ENCODE results near the gene LRP6.
"Not testable (repeated sequence)": the region's sequence is repeated elsewhere in the genome, so short reads cannot be mapped to it uniquely, and the experiment has no call there.

Gene LRP6

DNA sequence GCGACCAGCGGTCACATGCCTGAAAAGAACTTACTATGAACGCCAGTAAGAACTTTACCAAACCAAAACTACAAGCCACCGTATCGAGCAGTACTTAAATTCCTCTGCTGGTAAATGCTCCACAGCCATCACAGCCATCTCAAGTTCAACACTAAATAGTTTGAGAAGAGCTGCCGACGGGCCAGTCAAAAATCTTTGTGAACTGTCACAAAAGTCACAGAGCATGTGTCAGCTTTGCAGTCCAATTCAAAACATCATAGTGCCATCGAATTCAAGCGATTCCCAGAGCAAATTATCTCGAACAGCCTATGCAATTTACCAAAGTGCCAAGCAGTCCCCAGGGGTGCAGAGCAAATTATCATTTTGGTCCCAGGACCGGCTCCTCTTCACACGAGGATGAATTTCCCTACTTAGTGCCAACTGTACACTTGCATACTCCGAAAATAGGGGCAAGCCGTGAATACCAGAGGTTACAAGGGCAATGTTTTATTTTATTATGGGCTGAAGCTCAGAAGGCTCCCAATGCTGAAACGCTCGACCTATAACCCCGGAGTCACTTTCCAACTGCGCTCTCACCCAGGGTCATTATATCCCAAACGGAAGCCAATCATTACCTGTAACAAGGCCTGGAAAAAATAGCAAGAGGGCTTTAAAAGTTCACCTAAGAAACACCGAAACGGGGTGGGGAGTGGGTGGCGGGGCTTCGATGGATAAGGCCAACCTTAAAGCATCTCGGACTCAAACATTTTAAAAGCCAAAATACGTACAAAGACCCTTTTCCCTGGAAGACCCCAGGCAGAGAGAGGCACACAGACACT lies 1.1 kb downstream of the LRP6 start:
- DNase-seq (ENCODE audit: low read depth), result no peak

DNA sequence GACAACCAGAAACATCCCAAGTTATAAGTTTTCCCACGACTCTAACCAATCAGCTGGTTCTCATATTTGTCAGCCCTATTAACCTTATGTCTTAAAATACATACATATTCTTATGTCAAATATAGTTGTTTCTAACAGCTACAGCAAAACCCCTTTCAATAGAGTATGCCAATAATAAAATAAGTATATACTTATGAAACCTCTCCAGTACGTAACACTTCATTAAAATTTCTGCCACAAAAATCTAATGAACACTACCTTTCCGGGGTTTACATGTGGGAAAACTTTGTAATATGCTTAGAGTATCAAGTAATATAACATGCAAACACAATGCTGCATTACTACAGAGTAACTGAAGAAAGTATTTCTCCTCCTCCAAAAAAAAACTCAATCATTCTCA lies 1.8 kb downstream of the LRP6 start:
- DNase-seq (ENCODE audit: low read depth), result no peak

DNA sequence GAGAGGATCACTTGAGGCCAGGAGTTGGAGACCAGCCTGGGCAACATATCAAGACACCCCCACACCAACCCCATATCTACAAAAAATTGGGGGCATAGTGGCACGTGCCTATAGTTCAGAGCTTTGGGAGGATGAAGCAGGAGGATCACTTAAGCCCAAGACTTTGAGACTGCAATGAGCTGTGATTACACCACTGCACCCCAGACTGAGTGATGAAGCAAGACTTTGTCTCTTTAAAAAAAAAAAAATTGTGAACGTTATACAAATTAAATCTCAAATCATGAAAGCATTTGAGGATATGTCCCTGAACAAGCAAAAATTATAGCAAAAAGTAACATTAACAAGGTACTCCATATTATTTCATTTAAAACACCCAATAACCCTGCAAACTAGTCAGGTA lies 2.9 kb downstream of the LRP6 start:
- DNase-seq (ENCODE audit: low read depth), result no peak

DNA sequence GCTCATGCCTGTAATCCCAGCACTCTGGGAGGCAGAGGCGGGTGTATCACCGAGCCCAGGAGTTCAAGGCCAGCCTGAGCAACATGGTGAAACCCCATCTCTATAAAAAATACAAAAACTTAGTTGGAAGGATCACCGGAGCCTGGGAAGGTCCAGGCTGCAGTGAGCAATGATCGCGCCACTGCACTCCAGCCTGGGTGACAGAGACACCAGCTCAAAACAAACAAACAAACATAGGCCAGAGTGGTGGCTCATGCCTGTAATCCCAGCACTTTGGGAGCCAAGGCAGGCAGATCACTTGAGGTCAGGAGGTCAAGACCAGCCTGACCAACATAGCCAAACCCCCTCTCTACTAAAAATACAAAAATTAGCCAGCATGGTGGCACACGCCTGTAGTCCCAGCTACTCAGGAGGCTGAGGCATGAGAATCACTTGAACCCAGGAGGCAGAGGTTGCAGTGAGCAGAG lies 10.5 kb downstream of the LRP6 start:
- not testable (repeated sequence) for DNase-seq (ENCODE audit: low read depth)

DNA sequence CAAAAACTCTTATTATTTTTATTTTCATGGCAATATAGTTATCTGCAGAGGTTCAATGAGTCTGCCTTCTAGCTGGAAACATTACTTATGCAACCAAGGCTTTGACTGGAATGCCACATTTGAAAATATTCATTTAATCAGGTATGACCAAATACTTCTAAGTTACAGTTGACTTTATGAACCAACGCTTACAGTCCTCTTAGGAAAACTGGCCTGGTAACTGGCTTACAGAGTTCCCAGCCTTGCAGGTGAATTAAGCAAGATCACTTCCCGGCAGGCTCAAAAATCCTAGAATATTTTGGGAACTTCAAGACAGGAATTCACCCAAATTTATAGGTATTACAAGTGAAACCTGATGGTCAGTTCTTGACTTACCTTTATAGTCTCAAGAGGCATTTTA lies 12.3 kb downstream of the LRP6 start:
- no peak for DNase-seq (ENCODE audit: low read depth)

- DNase-seq (ENCODE audit: low read depth), result no peak
These were observed 17.4 kb downstream of the LRP6 start for GRCh38 chr12:12249216-12250050.

GRCh38 chr12:12247584-12247983 lies 19.3 kb downstream of the LRP6 start:
- no peak for DNase-seq (ENCODE audit: low read depth)

GRCh38 chr12:12244341-12244740 lies 22.5 kb downstream of the LRP6 start:
- no peak for DNase-seq (ENCODE audit: low read depth)

DNA sequence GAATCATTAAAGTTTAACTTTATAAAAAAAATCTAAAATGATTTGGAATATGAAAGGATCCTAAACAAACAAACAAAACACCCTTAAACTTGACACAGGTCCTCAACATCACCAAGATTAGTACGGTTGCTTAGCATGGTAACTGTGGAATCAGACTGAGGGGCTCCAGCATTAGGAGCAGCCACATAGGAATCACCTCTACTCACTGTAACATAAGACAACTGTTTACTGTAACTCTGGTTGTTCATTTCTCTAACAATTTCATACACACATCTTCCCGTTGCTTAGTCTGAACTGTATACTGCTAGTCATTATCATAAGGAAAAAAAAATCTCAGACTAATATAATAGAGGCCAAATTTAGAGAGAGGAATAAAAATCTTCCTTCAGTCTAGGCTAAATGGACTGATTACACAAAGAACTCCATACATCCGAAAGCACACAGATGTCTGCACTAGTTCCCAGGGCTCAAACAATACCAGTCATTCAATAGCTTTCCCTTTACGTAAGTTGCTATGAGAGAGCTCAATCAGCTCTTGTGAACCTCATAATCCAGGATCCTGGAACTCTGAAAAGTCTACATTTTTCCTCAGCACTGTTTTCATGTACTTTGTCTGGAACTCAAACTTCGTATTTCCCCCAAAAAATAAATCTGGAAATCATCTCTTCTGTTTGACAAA lies 26.0 kb downstream of the LRP6 start:
- DNase-seq (ENCODE audit: low read depth), result no peak

DNA sequence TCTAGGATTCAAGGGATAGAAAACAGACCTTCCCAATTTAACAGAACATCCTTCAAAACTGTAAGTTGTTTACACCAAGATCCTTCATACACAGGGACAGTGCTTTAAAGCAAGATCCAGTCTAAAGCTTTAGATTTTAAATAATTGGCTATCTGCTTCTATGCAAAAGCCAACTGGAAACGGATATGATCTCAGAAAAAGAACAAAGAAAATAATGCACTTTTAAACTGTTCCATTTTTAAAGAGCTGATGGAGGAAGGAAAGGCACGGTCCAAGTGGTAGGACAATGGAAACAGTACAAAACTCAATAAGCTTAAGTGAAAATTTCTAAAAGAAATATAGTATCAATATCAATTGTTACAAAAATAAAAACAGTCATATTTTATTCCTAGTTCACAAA lies 27.7 kb downstream of the LRP6 start:
- no peak for DNase-seq (ENCODE audit: low read depth)

- DNase-seq (ENCODE audit: low read depth), result no peak
These were observed 28.2 kb downstream of the LRP6 start for GRCh38 chr12:12238605-12239004.

DNA sequence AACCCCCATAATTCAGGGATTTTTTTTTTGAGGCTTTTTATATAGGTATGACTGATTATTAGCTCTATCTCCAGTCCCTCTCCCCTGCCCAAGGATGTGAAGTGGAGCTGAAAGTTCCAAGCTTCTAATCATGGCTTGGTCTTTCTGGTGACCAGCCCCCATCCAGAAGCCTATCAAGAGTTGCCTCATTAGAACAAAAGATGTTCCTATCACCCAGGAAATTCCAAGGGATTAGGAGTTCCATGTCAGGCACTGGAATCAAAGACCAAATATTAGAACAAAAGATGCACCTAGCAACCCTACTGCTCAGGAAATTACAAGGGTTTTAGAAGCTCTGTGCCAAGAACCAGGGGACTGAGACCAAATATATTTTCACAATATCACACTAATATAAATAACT lies 29.9 kb downstream of the LRP6 start:
- no peak for DNase-seq (ENCODE audit: low read depth)

DNA sequence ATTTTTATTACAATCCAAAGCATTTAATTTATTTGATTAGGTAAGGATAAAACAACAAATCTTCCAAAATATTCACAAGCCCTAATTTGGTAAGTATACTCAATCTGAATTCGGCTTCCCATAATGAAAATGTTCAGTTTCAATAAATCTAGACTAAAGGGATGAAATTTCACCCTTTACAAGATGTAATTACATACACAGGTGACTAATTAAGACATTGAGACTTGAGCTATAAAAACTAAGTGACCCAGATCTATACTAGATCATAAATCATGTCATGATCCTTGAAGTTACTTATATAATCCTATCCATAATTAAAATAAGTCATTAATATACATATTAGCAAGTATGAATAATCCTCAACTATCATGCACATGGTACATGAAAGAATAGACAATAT lies 36.6 kb downstream of the LRP6 start:
- DNase-seq (ENCODE audit: low read depth), result no peak

DNA sequence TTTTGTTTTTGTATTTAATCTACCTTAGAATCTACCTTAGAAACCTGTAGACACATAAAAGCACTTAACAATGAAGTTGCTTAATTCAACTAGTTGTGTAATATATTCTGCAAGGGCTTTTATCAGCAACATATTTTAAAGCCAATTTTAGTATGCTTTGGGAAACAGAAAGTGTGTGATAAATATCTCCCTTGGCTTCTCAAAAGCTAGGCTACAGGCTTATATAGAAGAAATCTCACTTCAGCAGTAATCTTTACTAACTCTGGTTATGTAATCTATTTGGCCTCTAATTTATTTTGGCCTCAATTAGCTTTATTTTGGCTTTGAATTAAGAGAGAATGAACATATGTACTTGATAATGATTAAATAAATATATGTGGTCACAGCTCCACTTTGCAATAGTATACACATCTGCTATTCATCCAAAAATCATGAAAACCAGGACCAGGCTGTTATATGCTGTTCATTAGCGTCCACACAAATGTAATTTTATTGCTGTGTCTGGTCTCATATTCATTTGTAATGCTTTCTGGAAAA lies 37.2 kb downstream of the LRP6 start:
- DNase-seq (ENCODE audit: low read depth), result no peak

DNA sequence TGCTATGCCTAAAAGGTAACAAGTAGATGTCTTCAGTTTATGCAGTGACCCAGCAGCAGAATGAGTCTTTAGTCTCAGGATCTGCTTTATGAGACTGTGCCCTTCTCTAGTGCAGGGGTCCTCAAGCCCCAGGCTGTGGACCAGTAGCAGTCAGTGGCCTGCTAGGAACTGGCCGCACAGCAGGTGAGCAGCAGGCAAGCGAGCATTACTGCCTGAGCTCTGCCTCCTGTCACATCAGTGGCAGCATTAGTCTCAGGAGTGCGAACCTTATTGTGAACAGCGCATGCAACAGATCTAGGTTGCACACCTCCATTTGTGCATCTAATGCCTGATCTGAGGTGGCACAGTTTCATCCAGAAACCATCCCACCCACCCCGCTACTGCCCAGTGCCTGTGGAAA lies 38.4 kb downstream of the LRP6 start:
- no peak for DNase-seq (ENCODE audit: low read depth)

GRCh38 chr12:12226187-12226586 lies 40.7 kb downstream of the LRP6 start:
- no peak for DNase-seq (ENCODE audit: low read depth)

GRCh38 chr12:12224240-12224940 lies 42.5 kb downstream of the LRP6 start:
- no peak for DNase-seq (ENCODE audit: low read depth)

GRCh38 chr12:12221560-12221959 lies 45.3 kb downstream of the LRP6 start:
- no peak for DNase-seq (ENCODE audit: low read depth)

GRCh38 chr12:12219664-12220063 lies 47.2 kb downstream of the LRP6 start:
- DNase-seq (ENCODE audit: low read depth), result no peak

DNA sequence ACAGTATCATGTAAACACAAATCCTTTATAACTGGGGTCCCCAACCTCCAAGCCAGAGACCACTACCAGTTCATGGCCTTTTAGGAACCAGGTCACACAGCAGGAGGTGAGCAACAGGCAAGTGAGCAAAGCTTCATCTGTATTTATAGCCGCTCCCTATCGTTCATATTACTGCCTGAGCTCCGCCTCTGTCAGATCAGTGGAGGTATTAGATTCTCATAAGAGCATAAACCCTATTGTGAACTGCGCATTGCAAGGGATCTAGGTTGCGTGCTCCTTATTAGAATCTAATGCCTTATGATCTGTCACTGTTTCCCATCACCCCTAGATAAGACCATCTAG lies 49.9 kb downstream of the LRP6 start:
- DNase-seq (ENCODE audit: low read depth), result no peak

DNA sequence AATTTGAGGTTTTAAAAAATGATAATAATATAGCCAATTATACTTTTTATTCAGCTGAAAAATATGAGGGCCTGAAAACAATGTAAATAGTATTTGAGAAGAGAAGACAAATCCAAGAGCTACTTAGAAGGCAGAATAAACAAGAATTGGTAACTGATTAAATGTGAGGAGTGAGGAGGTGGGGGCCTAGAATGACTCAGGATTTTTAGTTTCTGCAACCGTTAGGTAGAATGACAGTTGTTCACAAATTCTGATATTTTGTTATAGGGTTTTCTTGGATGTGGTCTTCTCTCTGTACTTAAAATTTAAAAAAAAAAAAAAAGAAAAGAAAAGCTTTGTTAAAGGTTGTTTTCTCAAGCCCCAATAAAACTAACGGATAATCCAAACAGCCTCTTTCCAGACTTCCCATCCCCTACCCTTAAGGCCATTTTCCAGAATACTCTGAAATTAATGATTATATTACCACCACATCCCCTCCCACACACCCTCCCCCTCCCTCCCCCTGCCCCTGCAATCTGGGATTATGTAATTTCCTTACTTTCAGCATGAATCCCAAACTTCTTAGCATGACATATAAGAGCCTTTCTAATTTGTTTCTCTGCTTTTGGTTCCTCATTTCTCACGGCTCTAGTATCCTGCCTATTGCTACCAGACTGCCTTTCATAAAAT lies 50.4 kb downstream of the LRP6 start:
- no peak for DNase-seq (ENCODE audit: low read depth)

All from activated T-cell treated with anti-CD3 and anti-CD28 coated beads for 24 hours (primary cell).